MCF 10A (cell line): ENCODE measurements around the gene NFATC2IP. TPM values are rescaled to one million over a fixed set of nuclear protein-coding genes. Genes with fewer than 3 reads are reported as not detected.

ENCODE experiments used
- BruUV-seq: library from RNA; stranded (reverse); fragments of 400-500 nt; replicated peaks from 2 replicates; lab custom pipeline; 2021; lab: Mats Ljungman, UMichigan
- CTCF ChIA-PET: fragments of 300-600 bp; sonication (Branson Sonifier 250); formaldehyde crosslinking; extraction: SDS; loops from one replicate; lab custom pipeline; 2021; ENCODE audit warnings: antibody characterized with exemption, inconsistent platforms; lab: Yijun Ruan, JAX
- POLR2A ChIA-PET: fragments of 300-600, 350-650 bp; sonication (Branson Sonifier 250); formaldehyde crosslinking; extraction: SDS; loops from one replicate; lab custom pipeline; 2020; ENCODE audit warnings: antibody characterized with exemption, inconsistent platforms; lab: Yijun Ruan, JAX
- DNase-seq: peaks from one replicate; pipeline ENCODE4 v3.0.0-alpha.2; 2018; ENCODE audit not compliant: unreplicated experiment
- H3K27ac Mint-ChIP-seq: one replicate; pipeline ENCODE4 v1.8.0; 2022; ENCODE audit warnings: mild to moderate bottlenecking, low read depth, mixed read lengths; ENCODE audit not compliant: unreplicated experiment
- H3K27me3 Mint-ChIP-seq: one replicate; pipeline ENCODE4 v1.8.0; 2022; ENCODE audit warnings: mixed read lengths; ENCODE audit not compliant: insufficient read depth, unreplicated experiment
- H3K36me3 Mint-ChIP-seq: one replicate; pipeline ENCODE4 v1.8.0; 2022; ENCODE audit warnings: mild to moderate bottlenecking, moderate library complexity, mixed read lengths; ENCODE audit not compliant: insufficient read depth, unreplicated experiment
- H3K4me1 Mint-ChIP-seq: one replicate; pipeline ENCODE4 v1.8.0; 2022; ENCODE audit warnings: mixed read lengths; ENCODE audit not compliant: insufficient read depth, unreplicated experiment
- H3K4me3 Mint-ChIP-seq: one replicate; pipeline ENCODE4 v1.8.0; 2022; ENCODE audit warnings: mild to moderate bottlenecking, moderate library complexity, mixed read lengths; ENCODE audit not compliant: unreplicated experiment
- H3K9me3 Mint-ChIP-seq: one replicate; pipeline ENCODE4 v1.8.0; 2022; ENCODE audit warnings: mixed read lengths; ENCODE audit not compliant: unreplicated experiment
- CTCF ChIP-seq: fragments of 200-600 bp; IDR thresholded peaks from one replicate; pipeline ENCODE4 v1.8.0; 2022; ENCODE audit warnings: antibody characterized with exemption, mild to moderate bottlenecking; ENCODE audit not compliant: unreplicated experiment
- intact Hi-C: fragments of 100-400 bp; cut with micrococcal nuclease; formaldehyde crosslinking; loops from 2 replicates; pipeline ENCODE4 v1.14.1; 2022
- total RNA-seq: library from RNA; stranded (reverse); gene quantifications from 2 replicates; pipeline ENCODE4 v1.2.3, GENCODE V29; 2022

The NFATC2IP gene
- total RNA-seq, 1 experiment from 2014 or later: 39.5 TPM

GRCh38 chr16:29007730-29008593 is 57.2 kb downstream of the NFATC2IP start:
- H3K27me3 Mint-ChIP-seq: peaks cover 16% of the 10 kb centered on the region
- ChIA-PET CTCF (no interaction called here), POLR2A (interaction anchor here (0.6 kb wide), 1 partner anchor 20 kb away, joined by 3 read pairs; no protein-coding TSS in a partner anchor)
- TF ChIP-seq CTCF: no peak
- no peaks in the 10 kb centered on the region for H3K9me3 Mint-ChIP-seq
- DNase-seq: peak; percentile 53
- H3K4me3 Mint-ChIP-seq: no peak overlapping the region
- intact Hi-C loops: no loop called here
- BruUV-seq: no TSS peak
- no peaks in the 10 kb centered on the region for H3K36me3 Mint-ChIP-seq
- peaks cover 11% of the 10 kb centered on the region for H3K4me1 Mint-ChIP-seq
- H3K27ac Mint-ChIP-seq: no peak overlapping the region

- POLR2A ChIA-PET: no interaction called here
Measured at GRCh38 chr16:29009050-29009837, 58.5 kb downstream of the NFATC2IP start.

GRCh38 chr16:29009838-29010166 is 59.1 kb downstream of the NFATC2IP start:
- BruUV-seq: no TSS peak
- peaks cover 11% of the 10 kb centered on the region for H3K4me1 Mint-ChIP-seq
- intact Hi-C loops: no loop called here
- no peak overlapping the region for H3K27ac Mint-ChIP-seq
- POLR2A ChIA-PET: no interaction called here
- H3K27me3 Mint-ChIP-seq: peaks cover 9% of the 10 kb centered on the region
- DNase-seq: no peak
- H3K36me3 Mint-ChIP-seq: no peaks in the 10 kb centered on the region
- no peak overlapping the region for H3K4me3 Mint-ChIP-seq
- CTCF ChIA-PET: interaction anchor here (2.1 kb wide), 1 partner anchor 32 kb away, joined by 5 read pairs; no protein-coding TSS in a partner anchor
- no peaks in the 10 kb centered on the region for H3K9me3 Mint-ChIP-seq
- TF ChIP-seq CTCF: no peak

More at GRCh38 chr16:29009050-29009837, 58.5 kb downstream of the NFATC2IP start:
- no peak for TF ChIP-seq CTCF
- no peak for DNase-seq
- Mint-ChIP-seq H3K9me3 (no peaks in the 10 kb centered on the region), H3K27me3 (peaks cover 15% of the 10 kb centered on the region), H3K36me3 (no peaks in the 10 kb centered on the region), H3K4me3 (no peak overlapping the region), H3K4me1 (peaks cover 11% of the 10 kb centered on the region), H3K27ac (no peak overlapping the region)
- intact Hi-C loops: no loop called here
- CTCF ChIA-PET: interaction anchor here (2.1 kb wide), 1 partner anchor 32 kb away, joined by 5 read pairs; no protein-coding TSS in a partner anchor
- BruUV-seq: no TSS peak

GRCh38 chr16:29011112-29011511 is 60.4 kb downstream of the NFATC2IP start:
- no TSS peak for BruUV-seq
- H3K4me1 Mint-ChIP-seq: peaks cover 11% of the 10 kb centered on the region
- ChIA-PET CTCF (interaction anchor here (1.1 to 2.1 kb wide), 2 partner anchors 21 to 33 kb away, joined by 3 to 5 read pairs; no protein-coding TSS in a partner anchor), POLR2A (no interaction called here)
- no peak for DNase-seq
- H3K36me3 Mint-ChIP-seq: no peaks in the 10 kb centered on the region
- no peak for TF ChIP-seq CTCF
- no peak overlapping the region for H3K4me3 Mint-ChIP-seq
- H3K9me3 Mint-ChIP-seq: no peaks in the 10 kb centered on the region
- H3K27ac Mint-ChIP-seq: no peak overlapping the region
- intact Hi-C loops: no loop called here
- no peaks in the 10 kb centered on the region for H3K27me3 Mint-ChIP-seq
